Measurements from ENCODE around the gene TARP.
"Not testable (repeated sequence)": the region's sequence is repeated elsewhere in the genome, so short reads cannot be mapped to it uniquely, and the experiment has no call there.

Gene TARP

GRCh38 chr7:38259157-38259556 lies 14.3 kb downstream of the TARP start:
- DNase-seq: not testable (repeated sequence)

GRCh38 chr7:38257350-38257677 lies 16.1 kb downstream of the TARP start:
- DNase-seq: no peak

- not testable (repeated sequence) for DNase-seq
Observed at GRCh38 chr7:38249849-38250248, 23.6 kb downstream of the TARP start.

- no peak for DNase-seq
Observed at GRCh38 chr7:38248069-38248567, 25.3 kb downstream of the TARP start.

GRCh38 chr7:38245409-38245977 lies 27.9 kb downstream of the TARP start:
- no peak for DNase-seq

GRCh38 chr7:38244516-38244915 lies 28.9 kb downstream of the TARP start:
- no peak for DNase-seq

- DNase-seq: not testable (repeated sequence)
Observed at GRCh38 chr7:38243345-38243744, 30.1 kb downstream of the TARP start.

GRCh38 chr7:38242814-38243213 lies 30.6 kb downstream of the TARP start:
- no peak for DNase-seq

- DNase-seq: no peak
Observed at GRCh38 chr7:38241071-38241470, 32.4 kb downstream of the TARP start.

GRCh38 chr7:38239129-38239528 lies 34.3 kb downstream of the TARP start:
- not testable (repeated sequence) for DNase-seq

GRCh38 chr7:38235606-38236005 lies 37.8 kb downstream of the TARP start:
- no peak for DNase-seq

GRCh38 chr7:38234759-38235158 lies 38.7 kb downstream of the TARP start:
- DNase-seq: not testable (repeated sequence)

GRCh38 chr7:38232502-38233366 lies 40.7 kb downstream of the TARP start:
- DNase-seq: peak; percentile 8

GRCh38 chr7:38229884-38230642 lies 43.4 kb downstream of the TARP start:
- no peak for DNase-seq

- peak; percentile 38 for DNase-seq
Observed at GRCh38 chr7:38229386-38229785, 44.0 kb downstream of the TARP start.

- DNase-seq: no peak
Observed at GRCh38 chr7:38224392-38224791, 49.0 kb downstream of the TARP start.

- no peak for DNase-seq
Observed at GRCh38 chr7:38223306-38223705, 50.1 kb downstream of the TARP start.

GRCh38 chr7:38222481-38223096 lies 50.8 kb downstream of the TARP start:
- DNase-seq: peak; percentile 55

- no peak for DNase-seq
Observed at GRCh38 chr7:38220452-38220851, 53.0 kb downstream of the TARP start.

GRCh38 chr7:38217672-38218071 lies 55.8 kb downstream of the TARP start:
- DNase-seq: no peak

- peak; percentile 87 for DNase-seq
Observed at GRCh38 chr7:38215735-38216670, 57.4 kb downstream of the TARP start.

GRCh38 chr7:38215115-38215514 lies 58.3 kb downstream of the TARP start:
- no peak for DNase-seq
